Measurements from ENCODE around the gene ATP6V1F. TPM values are rescaled to one million over a fixed set of nuclear protein-coding genes. Genes with fewer than 3 reads are reported as not detected.

The ATP6V1F gene
- total and polyA plus RNA-seq, 7 experiments from 2014 or later = 58.4 to 340 (median 101) TPM

- Histone ChIP-seq H3K27ac (ENCODE audit: low read depth, low read length) (no peak overlapping the region), H3K9me3 (ENCODE audit: control insufficient read depth in 2 of 3, low read length in 3 of 3) (no peaks in the 10 kb centered on the region), H3K4me3 (ENCODE audit: low read length) (no peak overlapping the region), H3K4me1 (ENCODE audit: control insufficient read depth in 2 of 2, insufficient read depth in 2 of 2, low read length in 2 of 2) (no peaks in the 10 kb centered on the region), H3K27me3 (ENCODE audit: control insufficient read depth in 2 of 2, insufficient read depth in 2 of 2, low read length in 2 of 2) (peaks cover 0 to 3% of the 10 kb centered on the region in 2 donors), H3K36me3 (ENCODE audit: control insufficient read depth in 2 of 3, insufficient read depth in 3 of 3, low read length in 3 of 3) (no peaks in the 10 kb centered on the region)
- Mint-ChIP-seq H3K27me3 (peaks cover 5 to 17% (median 14%) of the 10 kb centered on the region in 5 donors), H3K9me3 (peaks cover 0 to 2% (median 0%) of the 10 kb centered on the region in 11 donors), H3K4me3 (peak overlapping the region in 3 of 10 donors; percentile 4 to 53 (median 33)), H3K4me1 (no peaks in the 10 kb centered on the region), H3K27ac (no peak overlapping the region), H3K36me3 (no peaks in the 10 kb centered on the region)
- intact Hi-C loops (cut with micrococcal nuclease) = no loop called here
- ChIA-PET CTCF (no interaction called here), POLR2A (no interaction called here)
- ATAC-seq (no peak), DNase-seq (no peak)
These were observed 29.2 kb downstream of the ATP6V1F start for GRCh38 chr7:128891942-128892269.

- Histone ChIP-seq H3K27ac (ENCODE audit: low read depth, low read length) (no peak overlapping the region), H3K9me3 (ENCODE audit: control insufficient read depth in 2 of 3, low read length in 3 of 3) (no peaks in the 10 kb centered on the region), H3K4me1 (ENCODE audit: control insufficient read depth in 2 of 2, insufficient read depth in 2 of 2, low read length in 2 of 2) (no peaks in the 10 kb centered on the region), H3K4me3 (ENCODE audit: low read length) (no peak overlapping the region), H3K36me3 (ENCODE audit: control insufficient read depth in 2 of 3, insufficient read depth in 3 of 3, low read length in 3 of 3) (no peaks in the 10 kb centered on the region), H3K27me3 (ENCODE audit: control insufficient read depth in 2 of 2, insufficient read depth in 2 of 2, low read length in 2 of 2) (peaks cover 0 to 3% of the 10 kb centered on the region in 2 donors)
- Mint-ChIP-seq H3K27me3 (peaks cover 5 to 17% (median 14%) of the 10 kb centered on the region in 5 donors), H3K36me3 (no peaks in the 10 kb centered on the region), H3K4me1 (no peaks in the 10 kb centered on the region), H3K27ac (no peak overlapping the region), H3K9me3 (peaks cover 0 to 2% (median 0%) of the 10 kb centered on the region in 11 donors), H3K4me3 (no peak overlapping the region)
- no peak for ATAC-seq
- ChIA-PET CTCF (no interaction called here), POLR2A (no interaction called here)
- DNase-seq = no peak
- intact Hi-C loops (cut with micrococcal nuclease) = no loop called here
These were observed 30.0 kb downstream of the ATP6V1F start for GRCh38 chr7:128892521-128893250.

GRCh38 chr7:128893251-128894100, 30.8 kb downstream of the ATP6V1F start:
- no peaks in the 10 kb centered on the region for H3K9me3 ChIP-seq (ENCODE audit: control insufficient read depth in 2 of 3, low read length in 3 of 3)
- no peak for DNase-seq
- CTCF ChIA-PET = no interaction called here

GRCh38 chr7:128894101-128894440, 31.4 kb downstream of the ATP6V1F start:
- ChIA-PET CTCF (no interaction called here), POLR2A (no interaction called here)
- Mint-ChIP-seq H3K36me3 (peaks cover 0 to 4% (median 0%) of the 10 kb centered on the region in 5 donors), H3K27ac (no peak overlapping the region), H3K9me3 (peaks cover 0 to 8% (median 2%) of the 10 kb centered on the region in 11 donors), H3K27me3 (peaks cover 10 to 23% (median 14%) of the 10 kb centered on the region in 5 donors), H3K4me1 (no peaks in the 10 kb centered on the region), H3K4me3 (no peak overlapping the region)
- intact Hi-C loops (cut with micrococcal nuclease) = no loop called here
- ATAC-seq (no peak), DNase-seq (no peak)
- H3K4me3 ChIP-seq (ENCODE audit: low read length) = no peak overlapping the region
- no peaks in the 10 kb centered on the region for H3K27me3 ChIP-seq (ENCODE audit: control insufficient read depth in 2 of 2, insufficient read depth in 2 of 2, low read length in 2 of 2)
- H3K9me3 ChIP-seq (ENCODE audit: control insufficient read depth in 2 of 3, low read length in 3 of 3) = no peaks in the 10 kb centered on the region
- H3K4me1 ChIP-seq (ENCODE audit: control insufficient read depth in 2 of 2, insufficient read depth in 2 of 2, low read length in 2 of 2) = no peaks in the 10 kb centered on the region
- no peak overlapping the region for H3K27ac ChIP-seq (ENCODE audit: low read depth, low read length)
- no peaks in the 10 kb centered on the region for H3K36me3 ChIP-seq (ENCODE audit: control insufficient read depth in 2 of 3, insufficient read depth in 3 of 3, low read length in 3 of 3)

More at GRCh38 chr7:128893251-128894100, 30.8 kb downstream of the ATP6V1F start:
- POLR2A ChIA-PET = no interaction called here
- no peak overlapping the region for H3K27ac Mint-ChIP-seq
- H3K36me3 ChIP-seq (ENCODE audit: control insufficient read depth in 2 of 3, insufficient read depth in 3 of 3, low read length in 3 of 3) = no peaks in the 10 kb centered on the region
- no peak overlapping the region for H3K27ac ChIP-seq (ENCODE audit: low read depth, low read length)
- H3K36me3 Mint-ChIP-seq = peaks cover 0 to 3% (median 0%) of the 10 kb centered on the region in 5 donors
- no peak overlapping the region for H3K4me3 ChIP-seq (ENCODE audit: low read length)
- H3K9me3 Mint-ChIP-seq = peaks cover 0 to 5% (median under 1%) of the 10 kb centered on the region in 11 donors
- intact Hi-C loops (cut with micrococcal nuclease) = no loop called here
- H3K27me3 Mint-ChIP-seq = peaks cover 8 to 22% (median 14%) of the 10 kb centered on the region in 5 donors
- H3K4me3 Mint-ChIP-seq = no peak overlapping the region
- no peaks in the 10 kb centered on the region for H3K27me3 ChIP-seq (ENCODE audit: control insufficient read depth in 2 of 2, insufficient read depth in 2 of 2, low read length in 2 of 2)
- no peaks in the 10 kb centered on the region for H3K4me1 ChIP-seq (ENCODE audit: control insufficient read depth in 2 of 2, insufficient read depth in 2 of 2, low read length in 2 of 2)
- ATAC-seq = no peak
- H3K4me1 Mint-ChIP-seq = no peaks in the 10 kb centered on the region

GRCh38 chr7:128895320-128895719, 32.7 kb downstream of the ATP6V1F start:
- Histone ChIP-seq H3K27ac (ENCODE audit: low read depth, low read length) (no peak overlapping the region), H3K36me3 (ENCODE audit: control insufficient read depth in 2 of 3, insufficient read depth in 3 of 3, low read length in 3 of 3) (no peaks in the 10 kb centered on the region), H3K4me1 (ENCODE audit: control insufficient read depth in 2 of 2, insufficient read depth in 2 of 2, low read length in 2 of 2) (no peaks in the 10 kb centered on the region), H3K27me3 (ENCODE audit: control insufficient read depth in 2 of 2, insufficient read depth in 2 of 2, low read length in 2 of 2) (no peaks in the 10 kb centered on the region), H3K4me3 (ENCODE audit: low read length) (no peak overlapping the region), H3K9me3 (ENCODE audit: control insufficient read depth in 2 of 3, low read length in 3 of 3) (no peaks in the 10 kb centered on the region)
- no peak overlapping the region for H3K4me3 Mint-ChIP-seq
- ChIA-PET POLR2A (no interaction called here), CTCF (no interaction called here)
- peaks cover 0 to 8% (median 2%) of the 10 kb centered on the region in 11 donors for H3K9me3 Mint-ChIP-seq
- peaks cover 0 to 4% (median 0%) of the 10 kb centered on the region in 5 donors for H3K36me3 Mint-ChIP-seq
- peaks cover 4 to 15% (median 4%) of the 10 kb centered on the region in 5 donors for H3K27me3 Mint-ChIP-seq
- H3K4me1 Mint-ChIP-seq = no peaks in the 10 kb centered on the region
- H3K27ac Mint-ChIP-seq = no peak overlapping the region
- no peak for DNase-seq
- ATAC-seq = no peak
- intact Hi-C loops (cut with micrococcal nuclease) = no loop called here

- no peaks in the 10 kb centered on the region for H3K9me3 ChIP-seq (ENCODE audit: control insufficient read depth in 2 of 3, low read length in 3 of 3)
- intact Hi-C loops (cut with micrococcal nuclease) = no loop called here
- ChIA-PET POLR2A (no interaction called here), CTCF (interaction anchor here (0.6 kb wide), 1 partner anchor 185 kb away, joined by 4 read pairs; no protein-coding TSS in a partner anchor)
- H3K4me1 ChIP-seq (ENCODE audit: control insufficient read depth in 2 of 2, insufficient read depth in 2 of 2, low read length in 2 of 2) = no peaks in the 10 kb centered on the region
- no peak overlapping the region for H3K27ac ChIP-seq (ENCODE audit: low read depth, low read length)
- no peak overlapping the region for H3K27ac Mint-ChIP-seq
- H3K27me3 Mint-ChIP-seq = peaks cover 5 to 16% (median 9%) of the 10 kb centered on the region in 5 donors
- no peaks in the 10 kb centered on the region for H3K27me3 ChIP-seq (ENCODE audit: control insufficient read depth in 2 of 2, insufficient read depth in 2 of 2, low read length in 2 of 2)
- H3K4me3 Mint-ChIP-seq = no peak overlapping the region
- no peak overlapping the region for H3K4me3 ChIP-seq (ENCODE audit: low read length)
- ATAC-seq (no peak), DNase-seq (no peak)
- peaks cover 0 to 1% (median 0%) of the 10 kb centered on the region in 7 donors for H3K4me1 Mint-ChIP-seq
- H3K36me3 ChIP-seq (ENCODE audit: control insufficient read depth in 2 of 3, insufficient read depth in 3 of 3, low read length in 3 of 3) = no peaks in the 10 kb centered on the region
- peaks cover 0 to 11% (median 2%) of the 10 kb centered on the region in 11 donors for H3K9me3 Mint-ChIP-seq
- peaks cover 0 to 4% (median 0%) of the 10 kb centered on the region in 5 donors for H3K36me3 Mint-ChIP-seq
These were observed 36.7 kb downstream of the ATP6V1F start for GRCh38 chr7:128899392-128899791.

Measured in naive thymus-derived CD4-positive, alpha-beta T cell (primary cell).